Choroid plexus epithelial cell (primary cell): Measurements from ENCODE around the gene POLE.
A peak's percentile ranks its signal among the peaks of the same experiment; 100 is the strongest.

ENCODE experiments used
- DNase-seq: peaks from one replicate; pipeline ENCODE4 v3.0.0-alpha.2; 2010; ENCODE audit warnings: low read depth
- H3K4me3 ChIP-seq: 2 replicates; pipeline ENCODE4 v1.5.1; 2011; ENCODE audit warnings: low read depth, mild to moderate bottlenecking, control low read depth, low read length, moderate library complexity
- CTCF ChIP-seq: conservative IDR thresholded peaks from 2 replicates; pipeline ENCODE4 v1.5.1; 2011; ENCODE audit warnings: low read depth, mild to moderate bottlenecking, control low read depth, inconsistent platforms, low read length, moderate library complexity

POLE gene

GRCh38 chr12:132611620-132612019 lies 75.5 kb downstream of the POLE start:
- TF ChIP-seq CTCF = no peak
- DNase-seq = no peak
- no peak overlapping the region for H3K4me3 ChIP-seq

GRCh38 chr12:132610866-132611602 lies 76.1 kb downstream of the POLE start:
- no peak for DNase-seq
- TF ChIP-seq CTCF = no peak
- no peak overlapping the region for H3K4me3 ChIP-seq

GRCh38 chr12:132610051-132610759 lies 76.9 kb downstream of the POLE start, which contains the start of gene LRCOL1:
Gene LRCOL1, minus strand, starts transcription at chr12:132610582. Its CDS starts 4,331 bp downstream, at chr12:132606251.
- no peak for TF ChIP-seq CTCF
- peak; percentile 90 for DNase-seq
- peak within 1 kb of the TSS; percentile 41 for H3K4me3 ChIP-seq

GRCh38 chr12:132608231-132609171 lies 78.6 kb downstream of the POLE start:
- TF ChIP-seq CTCF = no peak
- no peak overlapping the region for H3K4me3 ChIP-seq
- DNase-seq = peak; percentile 27

GRCh38 chr12:132606927-132607326 lies 80.2 kb downstream of the POLE start:
- DNase-seq = no peak
- TF ChIP-seq CTCF = no peak
- no peak overlapping the region for H3K4me3 ChIP-seq

GRCh38 chr12:132606466-132606865 lies 80.7 kb downstream of the POLE start:
- DNase-seq = no peak
- no peak for TF ChIP-seq CTCF
- no peak overlapping the region for H3K4me3 ChIP-seq
